HK-2 (cell line): ENCODE results near the gene STRN4.
"Not testable (repeated sequence)": the region's sequence is repeated elsewhere in the genome, so short reads cannot be mapped to it uniquely, and the experiment has no call there.

ENCODE experiments used
- DNase-seq: peaks from one replicate; pipeline ENCODE4 v3.0.0-alpha.2; 2018; ENCODE audit not compliant: unreplicated experiment

The STRN4 gene, protein sequence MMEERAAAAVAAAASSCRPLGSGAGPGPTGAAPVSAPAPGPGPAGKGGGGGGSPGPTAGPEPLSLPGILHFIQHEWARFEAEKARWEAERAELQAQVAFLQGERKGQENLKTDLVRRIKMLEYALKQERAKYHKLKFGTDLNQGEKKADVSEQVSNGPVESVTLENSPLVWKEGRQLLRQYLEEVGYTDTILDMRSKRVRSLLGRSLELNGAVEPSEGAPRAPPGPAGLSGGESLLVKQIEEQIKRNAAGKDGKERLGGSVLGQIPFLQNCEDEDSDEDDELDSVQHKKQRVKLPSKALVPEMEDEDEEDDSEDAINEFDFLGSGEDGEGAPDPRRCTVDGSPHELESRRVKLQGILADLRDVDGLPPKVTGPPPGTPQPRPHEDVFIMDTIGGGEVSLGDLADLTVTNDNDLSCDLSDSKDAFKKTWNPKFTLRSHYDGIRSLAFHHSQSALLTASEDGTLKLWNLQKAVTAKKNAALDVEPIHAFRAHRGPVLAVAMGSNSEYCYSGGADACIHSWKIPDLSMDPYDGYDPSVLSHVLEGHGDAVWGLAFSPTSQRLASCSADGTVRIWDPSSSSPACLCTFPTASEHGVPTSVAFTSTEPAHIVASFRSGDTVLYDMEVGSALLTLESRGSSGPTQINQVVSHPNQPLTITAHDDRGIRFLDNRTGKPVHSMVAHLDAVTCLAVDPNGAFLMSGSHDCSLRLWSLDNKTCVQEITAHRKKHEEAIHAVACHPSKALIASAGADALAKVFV

DNA sequence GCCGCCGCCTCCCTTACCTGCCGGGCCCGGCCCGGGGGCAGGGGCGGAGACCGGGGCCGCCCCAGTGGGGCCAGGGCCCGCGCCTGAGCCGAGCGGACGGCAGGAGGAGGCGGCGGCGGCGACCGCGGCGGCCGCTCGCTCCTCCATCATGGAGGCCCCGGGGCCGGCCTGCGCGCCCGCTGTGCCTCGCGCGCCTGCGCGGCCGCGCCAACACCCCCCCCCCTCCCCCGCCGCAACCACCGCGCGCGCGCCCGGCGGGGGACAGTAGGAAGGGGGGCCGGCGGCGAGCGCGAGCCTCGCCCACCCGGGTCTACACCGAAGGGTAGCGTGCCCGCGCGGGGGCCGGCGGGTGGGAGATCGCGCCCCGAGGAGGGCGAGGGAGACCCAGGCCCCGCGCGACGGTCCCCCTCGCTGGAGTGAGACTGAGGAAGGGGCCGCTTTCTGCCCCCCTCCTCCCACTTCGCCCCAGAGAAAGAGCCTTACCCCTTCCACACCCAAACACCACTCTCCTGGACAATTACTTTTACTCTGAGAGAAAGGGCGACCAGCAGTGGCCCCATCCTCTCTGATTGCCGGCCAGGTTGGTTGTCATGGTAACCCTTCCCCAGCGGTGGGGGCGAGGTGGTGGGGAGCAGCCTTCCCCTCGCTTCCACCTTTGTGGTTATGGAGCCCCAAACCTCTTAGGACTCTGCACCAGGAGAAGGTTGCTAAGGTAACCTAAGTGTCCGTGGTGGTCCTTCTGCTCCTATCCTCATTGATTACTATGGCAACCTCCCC, at the start of gene STRN4:
Gene STRN4, minus strand, starts transcription at position 170 of the 777 bp plus-strand sequence. Its CDS starts 20 bp downstream, at position 150.
- DNase-seq: peak; percentile 34

DNA sequence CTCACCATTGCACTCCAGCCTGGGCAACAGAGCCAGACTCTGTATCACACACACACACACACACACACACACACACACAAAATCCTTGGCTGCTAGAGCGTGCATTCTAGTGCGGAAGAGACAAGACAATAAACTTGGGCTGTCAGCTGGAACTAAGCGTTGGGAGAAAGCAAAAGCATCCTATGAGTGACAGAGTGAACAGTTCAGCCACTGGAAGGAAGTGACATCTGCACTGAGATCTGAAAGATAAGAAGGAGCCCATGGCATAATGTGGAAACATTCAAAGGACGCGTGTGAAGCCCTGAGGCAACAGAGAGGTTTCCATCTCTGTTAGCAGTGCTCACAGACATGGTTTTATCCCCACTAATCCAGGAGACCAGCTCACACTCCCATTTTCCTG, 45.7 kb upstream of the STRN4 start:
- no peak for DNase-seq

DNA sequence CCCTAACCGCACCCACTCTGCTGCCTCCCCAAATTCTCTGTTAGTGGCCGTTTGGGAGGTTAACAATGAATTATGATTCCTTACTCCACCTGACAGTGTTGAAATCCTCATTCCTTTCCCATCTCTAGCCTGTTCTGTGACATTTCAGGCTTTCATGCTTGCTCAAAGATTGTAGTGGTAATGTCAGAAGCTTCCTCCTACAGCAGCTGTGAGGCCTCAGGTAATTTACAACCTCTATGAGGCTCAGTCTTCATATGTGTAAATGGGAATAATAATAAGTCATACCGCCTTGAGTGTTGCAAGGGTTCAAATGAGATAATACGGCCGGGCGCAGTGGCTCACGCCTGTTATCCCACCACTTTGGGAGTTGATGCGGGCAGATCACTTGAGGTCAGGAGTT, 43.1 kb upstream of the STRN4 start:
- no peak for DNase-seq

DNA sequence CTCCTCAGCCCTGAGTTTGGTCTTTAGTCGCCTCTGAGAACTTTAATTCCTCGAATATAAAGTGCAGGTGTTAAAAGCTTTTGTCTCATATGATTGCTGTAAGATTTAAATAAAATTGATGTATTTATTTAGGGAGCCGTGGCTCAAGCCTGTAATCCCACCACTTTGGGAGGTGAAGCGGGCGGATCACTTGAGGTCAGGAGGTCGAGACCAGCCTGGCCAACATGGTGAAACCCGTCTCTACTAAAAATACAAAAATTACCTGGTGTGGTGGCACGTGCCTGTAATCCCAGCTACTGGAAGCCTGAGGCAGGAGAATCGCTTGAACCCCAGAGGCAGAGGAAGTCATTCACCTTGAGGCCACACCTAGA, 42.7 kb upstream of the STRN4 start:
- DNase-seq: no peak

GRCh38 chr19:46788262-46788967, 42.2 kb upstream of the STRN4 start, which contains the start of gene SLC1A5:
Gene SLC1A5 (minus strand): TSS chr19:46788594. CDS start chr19:46787965, 629 bp downstream.
- DNase-seq: peak; percentile 99

- DNase-seq: peak; percentile 76
Measured at GRCh38 chr19:46787331-46788261, 41.3 kb upstream of the STRN4 start.

- DNase-seq: no peak
Measured at GRCh38 chr19:46787040-46787330, 40.7 kb upstream of the STRN4 start.

- peak; percentile 82 for DNase-seq
Measured at GRCh38 chr19:46786236-46787039, 40.2 kb upstream of the STRN4 start.

DNA sequence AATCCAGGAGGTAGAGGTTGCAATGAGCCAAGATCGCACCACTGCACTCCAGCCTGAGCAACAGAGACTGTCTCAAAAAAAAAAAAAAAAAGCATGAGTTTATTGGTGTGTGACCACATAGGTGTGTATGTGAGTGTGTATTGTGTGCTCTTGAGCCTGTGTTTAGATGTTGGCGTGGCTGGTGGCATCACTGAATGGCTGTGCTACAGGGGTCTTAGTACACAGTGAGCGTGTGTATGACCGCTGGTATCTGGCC, 39.7 kb upstream of the STRN4 start:
- DNase-seq: no peak

GRCh38 chr19:46785054-46785979, 39.1 kb upstream of the STRN4 start:
- peak; percentile 78 for DNase-seq

- DNase-seq: peak; percentile 86
Measured at GRCh38 chr19:46784262-46785053, 38.2 kb upstream of the STRN4 start.

DNA sequence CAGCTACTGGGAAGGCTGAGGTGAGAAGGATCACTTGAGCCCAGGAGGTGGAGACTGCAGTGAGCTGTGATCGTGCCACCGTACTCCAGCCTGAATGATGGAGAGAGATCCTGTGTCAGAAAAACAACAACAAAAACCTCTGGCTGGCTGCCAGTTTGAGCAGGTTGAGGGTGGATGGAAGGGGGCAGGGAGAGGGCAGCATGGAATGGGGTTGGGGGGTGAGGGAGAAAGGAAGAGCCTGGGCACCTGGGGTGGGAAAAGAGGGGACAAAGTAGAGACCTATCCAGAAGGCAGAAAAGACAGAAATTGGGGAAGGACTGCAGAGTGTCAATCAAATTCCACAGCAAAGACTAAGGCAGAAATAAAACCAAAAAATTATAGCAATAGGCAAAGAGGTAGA, 37.4 kb upstream of the STRN4 start:
- no peak for DNase-seq

- DNase-seq: no peak
Measured at GRCh38 chr19:46782355-46783019, 36.2 kb upstream of the STRN4 start.

- not testable (repeated sequence) for DNase-seq
Measured at GRCh38 chr19:46777956-46778645, 31.9 kb upstream of the STRN4 start.

GRCh38 chr19:46776927-46777911, 31.0 kb upstream of the STRN4 start:
- peak; percentile 28 for DNase-seq
